RWPE1 (cell line): ENCODE results near the gene CHSY1.

Experiments
- CTCF ChIA-PET: fragments of 350-600 bp; sonication (Branson Sonifier 250); formaldehyde crosslinking; extraction: SDS; loops from one replicate; lab custom pipeline; 2021; lab: Yijun Ruan, JAX
- POLR2A ChIA-PET: fragments of 400-600 bp; formaldehyde crosslinking; extraction: SDS; loops from one replicate; lab custom pipeline; 2020; ENCODE audit warnings: antibody characterized with exemption; ENCODE audit not compliant: low non-redundant PET; lab: Yijun Ruan, JAX
- DNase-seq: peaks from one replicate; pipeline ENCODE4 v3.0.0; 2012; ENCODE audit warnings: low spot score
- H3K27ac ChIP-seq: fragments of 450-650 bp; 2 replicates; pipeline ENCODE4 v1.5.1; 2017
- CTCF ChIP-seq: fragments of 450-650 bp; conservative IDR thresholded peaks from 2 replicates; pipeline ENCODE4 v1.5.1; 2017; ENCODE audit warnings: low read depth, mild to moderate bottlenecking

CHSY1 gene

GRCh38 chr15:101188637-101189408 is 63.0 kb downstream of the CHSY1 start:
- ChIA-PET POLR2A (no interaction called here), CTCF (interaction anchor here (0.6 to 0.7 kb wide), 3 partner anchors 14 to 380 kb away, joined by 3 to 5 read pairs (median 4); no protein-coding TSS in a partner anchor)
- TF ChIP-seq CTCF, result no peak
- peak; percentile 39 for DNase-seq
- peak overlapping the region; percentile 90 for H3K27ac ChIP-seq

GRCh38 chr15:101187820-101188636 is 63.8 kb downstream of the CHSY1 start:
- ChIA-PET POLR2A (interaction anchor here (0.6 kb wide), 1 partner anchor 286 kb away, joined by 4 read pairs; no protein-coding TSS in a partner anchor), CTCF (interaction anchor here (0.6 to 0.7 kb wide), 4 partner anchors 15 to 380 kb away, joined by 3 to 5 read pairs (median 4); no protein-coding TSS in a partner anchor)
- H3K27ac ChIP-seq, result no peak overlapping the region
- TF ChIP-seq CTCF, result no peak
- no peak for DNase-seq

GRCh38 chr15:101185770-101186169 is 66.1 kb downstream of the CHSY1 start:
- TF ChIP-seq CTCF, result no peak
- no peak for DNase-seq
- peak overlapping the region; percentile 17; the same call in 1 of the 2 replicates for H3K27ac ChIP-seq
- POLR2A ChIA-PET, result no interaction called here
- CTCF ChIA-PET, result no interaction called here

- CTCF ChIA-PET, result no interaction called here
- no peak overlapping the region for H3K27ac ChIP-seq
- POLR2A ChIA-PET, result no interaction called here
- DNase-seq, result no peak
- no peak for TF ChIP-seq CTCF
Measured at GRCh38 chr15:101185336-101185735, 66.5 kb downstream of the CHSY1 start.

DNA sequence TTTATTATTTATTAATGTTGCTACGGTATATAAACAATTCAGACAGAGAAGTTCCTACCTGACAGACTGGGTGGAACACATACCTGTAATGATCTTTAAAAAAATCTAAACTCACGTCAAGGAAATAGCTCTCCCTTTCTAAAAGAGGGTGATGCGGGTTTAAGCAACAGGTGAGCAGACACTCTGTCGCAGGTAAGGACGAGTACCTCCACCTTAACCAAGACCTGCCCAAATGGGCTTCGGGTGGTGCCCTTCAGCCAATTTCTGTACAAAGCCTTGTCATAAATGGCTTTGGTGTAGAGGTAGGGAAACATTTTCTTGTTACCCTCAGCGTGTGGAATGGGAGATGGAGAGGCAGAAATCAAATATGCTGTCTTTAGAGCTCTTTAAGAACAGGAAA is 67.0 kb downstream of the CHSY1 start:
- H3K27ac ChIP-seq, result no peak overlapping the region
- DNase-seq, result no peak
- POLR2A ChIA-PET, result no interaction called here
- CTCF ChIA-PET, result no interaction called here
- TF ChIP-seq CTCF, result no peak

GRCh38 chr15:101183931-101184305 is 67.9 kb downstream of the CHSY1 start:
- POLR2A ChIA-PET, result no interaction called here
- CTCF ChIA-PET, result interaction anchor here (0.6 to 0.7 kb wide), 2 partner anchors 175 to 255 kb away, joined by 4 read pairs; no protein-coding TSS in a partner anchor
- no peak for TF ChIP-seq CTCF
- no peak overlapping the region for H3K27ac ChIP-seq
- no peak for DNase-seq
